Loucy (cell line): Measurements from ENCODE around the gene ZDHHC7.

Experiments used
- CTCF ChIP-seq: fragments of 200-600 bp; sonication (generic); conservative IDR thresholded peaks from 2 replicates; pipeline ENCODE4 v1.5.1; 2014; ENCODE audit warnings: mild to moderate bottlenecking, antibody characterized with exemption, low read length
- EZH2phosphoT487 ChIP-seq: fragments of 200-600 bp; IDR thresholded peaks from 2 replicates; pipeline ENCODE4 v1.6.1; 2018; ENCODE audit warnings: antibody characterized with exemption, mild to moderate bottlenecking, moderate library complexity, borderline replicate concordance

- no peak for TF ChIP-seq CTCF
- TF ChIP-seq EZH2phosphoT487, result no peak
These were observed 20.1 kb upstream of the ZDHHC7 start for GRCh38 chr16:85031451-85031850.
